Neural progenitor cell (in vitro differentiated cells): ENCODE results near the gene SLC26A2. TPM values are rescaled to one million over a fixed set of nuclear protein-coding genes. Genes with fewer than 3 reads are reported as not detected.

Experiments
- DNase-seq: peaks from one replicate; pipeline ENCODE4 v3.0.0-alpha.2; 2016; ENCODE audit warnings: low spot score
- H2AFZ ChIP-seq: fragments of 200-600 bp; sonication (generic); replicated peaks from 2 replicates; pipeline ENCODE4 v1.6.1; 2016; ENCODE audit warnings: antibody characterized with exemption
- H3F3A ChIP-seq: fragments of 200-600 bp; sonication (generic); 2 replicates; pipeline ENCODE4 v1.6.1; 2016; ENCODE audit warnings: antibody characterized with exemption, low read depth
- H3K27ac ChIP-seq: fragments of 200-600 bp; sonication (generic); 2 replicates; pipeline ENCODE4 v1.5.1; 2016; ENCODE audit warnings: mild to moderate bottlenecking
- H3K27me3 ChIP-seq: fragments of 200-600 bp; sonication (generic); 2 replicates; pipeline ENCODE4 v1.6.1; 2016; ENCODE audit warnings: mild to moderate bottlenecking, moderate library complexity
- H3K36me3 ChIP-seq: fragments of 200-600 bp; sonication (generic); 2 replicates; pipeline ENCODE4 v1.5.1; 2016
- H3K4me1 ChIP-seq: fragments of 200-600 bp; sonication (generic); 2 replicates; pipeline ENCODE4 v1.6.1; 2016; ENCODE audit warnings: mixed run types
- H3K4me2 ChIP-seq: fragments of 200-600 bp; sonication (generic); 2 replicates; pipeline ENCODE4 v1.6.1; 2016
- H3K4me3 ChIP-seq: fragments of 200-600 bp; sonication (generic); 2 replicates; pipeline ENCODE4 v1.5.1; 2016
- H3K79me2 ChIP-seq: fragments of 200-600 bp; sonication (generic); 2 replicates; pipeline ENCODE4 v1.6.1; 2016; ENCODE audit warnings: low read depth
- H3K9ac ChIP-seq: fragments of 200-600 bp; sonication (generic); 2 replicates; pipeline ENCODE4 v1.6.1; 2016
- H3K9me3 ChIP-seq: fragments of 200-600 bp; sonication (generic); 2 replicates; pipeline ENCODE4 v1.5.1; 2016; ENCODE audit warnings: low read depth
- H4K20me1 ChIP-seq: fragments of 200-600 bp; sonication (generic); 2 replicates; pipeline ENCODE4 v1.6.1; 2016; ENCODE audit warnings: low read depth
- H3K27ac Mint-ChIP-seq: 3 replicates; pipeline ENCODE4 v1.8.0; 2021; ENCODE audit warnings: mixed read lengths
- H3K27me3 Mint-ChIP-seq: 2 replicates; pipeline ENCODE4 v1.8.0; 2022; ENCODE audit warnings: low read depth, mild to moderate bottlenecking, inconsistent platforms, moderate library complexity, mixed read lengths; ENCODE audit not compliant: insufficient read depth
- H3K36me3 Mint-ChIP-seq: 3 replicates; pipeline ENCODE4 v1.8.0; 2021; ENCODE audit warnings: mixed read lengths
- H3K4me1 Mint-ChIP-seq: 3 replicates; pipeline ENCODE4 v1.8.0; 2021; ENCODE audit warnings: mixed read lengths
- H3K4me3 Mint-ChIP-seq: 3 replicates; pipeline ENCODE4 v1.8.0; 2021; ENCODE audit warnings: mild to moderate bottlenecking, moderate library complexity, mixed read lengths
- H3K9me3 Mint-ChIP-seq: 3 replicates; pipeline ENCODE4 v1.8.0; 2020; ENCODE audit warnings: mixed read lengths
- CTCF ChIP-seq: fragments of 200-600 bp; sonication (generic); IDR thresholded peaks from 2 replicates; pipeline ENCODE4 v1.5.1; 2017; ENCODE audit warnings: antibody characterized with exemption, mild to moderate bottlenecking
- EZH2 ChIP-seq: fragments of 200-600 bp; sonication (generic); IDR thresholded peaks from 2 replicates; pipeline ENCODE4 v1.6.1; 2017; ENCODE audit warnings: antibody characterized with exemption, mild to moderate bottlenecking, moderate library complexity
- EZH2phosphoT487 ChIP-seq: fragments of 200-600 bp; sonication (generic); IDR thresholded peaks from 2 replicates; pipeline ENCODE4 v1.6.1; 2017; ENCODE audit warnings: antibody characterized with exemption
- total RNA-seq: library from RNA; depleted of rRNA; stranded (reverse); fragments of >200 nt; gene quantifications from 2 replicates; pipeline ENCODE4 v1.2.3, GENCODE V29; 2015; ENCODE audit warnings: low replicate concordance

SLC26A2 gene
- total RNA-seq, 1 donor from 2014 or later, result 20.1 TPM

DNA sequence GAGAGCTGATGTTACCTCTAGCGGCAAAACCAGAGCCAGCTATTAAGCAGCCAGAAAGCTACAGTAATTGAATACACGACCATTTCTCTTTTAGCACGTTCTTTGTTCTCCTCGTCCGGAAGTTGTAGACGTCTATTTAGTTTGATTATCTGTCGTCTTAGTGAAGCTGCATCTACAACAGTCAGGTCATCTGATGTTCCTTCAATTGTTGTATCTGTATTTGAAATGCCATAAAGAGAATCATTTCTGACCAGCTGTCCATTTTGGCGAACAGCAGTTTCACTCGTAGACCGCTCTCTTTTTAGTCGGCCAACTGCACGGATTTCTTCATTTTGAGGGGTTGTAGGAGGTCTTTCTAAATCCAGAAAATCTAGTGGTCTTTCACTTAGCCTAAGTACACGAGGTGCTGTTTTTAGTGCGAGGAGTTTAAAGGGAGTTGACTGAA lies 28.5 kb upstream of the SLC26A2 start:
- no peaks in the 10 kb centered on the region for H3F3A ChIP-seq
- H3K36me3 Mint-ChIP-seq, result no peaks in the 10 kb centered on the region
- no peaks in the 10 kb centered on the region for H3K79me2 ChIP-seq
- H4K20me1 ChIP-seq, result no peaks in the 10 kb centered on the region
- peaks cover 4% of the 10 kb centered on the region for H3K4me1 ChIP-seq
- H3K4me3 Mint-ChIP-seq, result no peak overlapping the region
- H3K36me3 ChIP-seq, result no peaks in the 10 kb centered on the region
- no peak overlapping the region for H3K4me2 ChIP-seq
- H3K9me3 ChIP-seq, result no peaks in the 10 kb centered on the region
- H3K27me3 Mint-ChIP-seq, result peaks cover 6% of the 10 kb centered on the region
- no peak overlapping the region for H3K27ac ChIP-seq
- H3K27me3 ChIP-seq, result peaks cover 28% of the 10 kb centered on the region
- no peak overlapping the region for H3K27ac Mint-ChIP-seq
- no peak overlapping the region for H3K9ac ChIP-seq
- no peaks in the 10 kb centered on the region for H3K4me1 Mint-ChIP-seq
- no peaks in the 10 kb centered on the region for H3K9me3 Mint-ChIP-seq
- TF ChIP-seq CTCF (no peak), EZH2 (no peak), EZH2phosphoT487 (no peak)
- no peak overlapping the region for H3K4me3 ChIP-seq
- no peak for DNase-seq
- H2AFZ ChIP-seq, result peak overlapping the region; percentile 98

GRCh38 chr5:149932445-149933350 lies 27.9 kb upstream of the SLC26A2 start:
- H2AFZ ChIP-seq, result peak overlapping the region; percentile 98
- peaks cover 6% of the 10 kb centered on the region for H3K27me3 Mint-ChIP-seq
- H3K4me3 ChIP-seq, result no peak overlapping the region
- no peaks in the 10 kb centered on the region for H3F3A ChIP-seq
- no peak overlapping the region for H3K9ac ChIP-seq
- H3K4me1 ChIP-seq, result peaks cover 4% of the 10 kb centered on the region
- peak overlapping the region; percentile 60 for H3K4me2 ChIP-seq
- H3K27ac Mint-ChIP-seq, result no peak overlapping the region
- no peaks in the 10 kb centered on the region for H3K79me2 ChIP-seq
- DNase-seq, result peak; percentile 47
- no peaks in the 10 kb centered on the region for H3K4me1 Mint-ChIP-seq
- TF ChIP-seq CTCF, result peak; percentile 62
- TF ChIP-seq EZH2phosphoT487, result no peak
- no peaks in the 10 kb centered on the region for H4K20me1 ChIP-seq
- H3K27ac ChIP-seq, result no peak overlapping the region
- no peaks in the 10 kb centered on the region for H3K36me3 Mint-ChIP-seq
- no peaks in the 10 kb centered on the region for H3K9me3 Mint-ChIP-seq
- no peaks in the 10 kb centered on the region for H3K9me3 ChIP-seq
- H3K36me3 ChIP-seq, result no peaks in the 10 kb centered on the region
- no peak overlapping the region for H3K4me3 Mint-ChIP-seq
- H3K27me3 ChIP-seq, result peaks cover 28% of the 10 kb centered on the region

GRCh38 chr5:149935431-149935901 lies 25.1 kb upstream of the SLC26A2 start:
- no peak overlapping the region for H3K27ac Mint-ChIP-seq
- TF ChIP-seq CTCF (no peak), EZH2 (no peak)
- H3K4me3 Mint-ChIP-seq, result no peak overlapping the region
- Histone ChIP-seq H3K4me1 (peaks cover 4% of the 10 kb centered on the region), H3K4me3 (no peak overlapping the region), H4K20me1 (no peaks in the 10 kb centered on the region), H3F3A (no peaks in the 10 kb centered on the region), H2AFZ (no peak overlapping the region), H3K79me2 (no peaks in the 10 kb centered on the region), H3K27me3 (peaks cover 28% of the 10 kb centered on the region), H3K27ac (no peak overlapping the region), H3K9ac (no peak overlapping the region), H3K36me3 (no peaks in the 10 kb centered on the region), H3K9me3 (no peaks in the 10 kb centered on the region), H3K4me2 (no peak overlapping the region)
- H3K4me1 Mint-ChIP-seq, result no peaks in the 10 kb centered on the region
- peaks cover 5% of the 10 kb centered on the region for H3K27me3 Mint-ChIP-seq
- no peak for DNase-seq
- no peaks in the 10 kb centered on the region for H3K36me3 Mint-ChIP-seq
- no peaks in the 10 kb centered on the region for H3K9me3 Mint-ChIP-seq
